ENCODE data around the gene C14orf180.

- TF ChIP-seq ZNF274 (IDR thresholded peaks at IDR 0.05; ENCODE audit: low read depth, low read length) (no peak), YY1 (IDR thresholded peaks at IDR 0.05; ENCODE audit: insufficient read depth, insufficient read length) (no peak)
Measured at GRCh38 chr14:104561124-104561557, 18.4 kb upstream of the C14orf180 start.
